Measurements from ENCODE around the gene C6orf118.

The C6orf118 gene

GRCh38 chr6:165244524-165245247 lies 64.7 kb downstream of the C6orf118 start:
- DNase-seq (ENCODE audit: low read depth, low spot score) = no peak

GRCh38 chr6:165243801-165244200 lies 65.6 kb downstream of the C6orf118 start:
- DNase-seq (ENCODE audit: low read depth, low spot score) = no peak

GRCh38 chr6:165236326-165236725 lies 73.1 kb downstream of the C6orf118 start:
- DNase-seq (ENCODE audit: low read depth, low spot score) = no peak

- no peak for DNase-seq (ENCODE audit: low read depth, low spot score)
Observed at GRCh38 chr6:165232731-165233488, 76.5 kb downstream of the C6orf118 start.

- DNase-seq (ENCODE audit: low read depth, low spot score) = no peak
Observed at GRCh38 chr6:165231581-165232561, 77.5 kb downstream of the C6orf118 start.

- DNase-seq (ENCODE audit: low read depth, low spot score) = no peak
Observed at GRCh38 chr6:165231177-165231576, 78.2 kb downstream of the C6orf118 start.
